MG63 (cell line): ENCODE data around the gene ERC2. TPM values are rescaled to one million over a fixed set of nuclear protein-coding genes. Genes with fewer than 3 reads are reported as not detected.

Experiments
- DNase-seq: peaks from one replicate; pipeline ENCODE4 v3.0.0-alpha.2; 2020
- H3K27me3 ChIP-seq: fragments of 250-450 bp; sonication (Bioruptor Pico); 2 replicates; pipeline ENCODE4 v1.5.1; 2020; ENCODE audit warnings: mild to moderate bottlenecking, moderate library complexity
- H3K36me3 ChIP-seq: fragments of 250-450 bp; sonication (Bioruptor Pico); 2 replicates; pipeline ENCODE4 v1.5.1; 2020; ENCODE audit warnings: mild to moderate bottlenecking, moderate library complexity
- H3K4me3 ChIP-seq: fragments of 250-450 bp; sonication (Bioruptor Pico); 2 replicates; pipeline ENCODE4 v1.5.1; 2020; ENCODE audit warnings: mild to moderate bottlenecking, moderate library complexity
- H3K9me3 ChIP-seq: fragments of 250-450 bp; sonication (Bioruptor Pico); 2 replicates; pipeline ENCODE4 v1.5.1; 2020; ENCODE audit warnings: mild to moderate bottlenecking, moderate library complexity
- total RNA-seq: library from RNA; depleted of rRNA; stranded (reverse); fragments of >200 nt; shearing (Covaris generic); gene quantifications from 2 replicates; pipeline ENCODE4 v1.2.3, GENCODE V29; 2014; ENCODE audit warnings: low replicate concordance

Gene ERC2
- total RNA-seq, 1 experiment from 2014 or later, result not detected

GRCh38 chr3:56147354-56147753 is 320.9 kb downstream of the ERC2 start:
- no peaks in the 10 kb centered on the region for H3K27me3 ChIP-seq
- no peaks in the 10 kb centered on the region for H3K36me3 ChIP-seq
- H3K4me3 ChIP-seq, result no peak overlapping the region
- H3K9me3 ChIP-seq, result no peaks in the 10 kb centered on the region
- DNase-seq, result no peak

- no peaks in the 10 kb centered on the region for H3K36me3 ChIP-seq
- no peaks in the 10 kb centered on the region for H3K9me3 ChIP-seq
- no peak overlapping the region for H3K4me3 ChIP-seq
- no peaks in the 10 kb centered on the region for H3K27me3 ChIP-seq
- DNase-seq, result no peak
These were observed 322.9 kb downstream of the ERC2 start for GRCh38 chr3:56145410-56145809.

GRCh38 chr3:56144805-56145204 is 323.5 kb downstream of the ERC2 start:
- H3K9me3 ChIP-seq, result no peaks in the 10 kb centered on the region
- no peaks in the 10 kb centered on the region for H3K36me3 ChIP-seq
- no peaks in the 10 kb centered on the region for H3K27me3 ChIP-seq
- no peak for DNase-seq
- H3K4me3 ChIP-seq, result no peak overlapping the region

- DNase-seq, result peak; percentile 22
- Histone ChIP-seq H3K9me3 (no peaks in the 10 kb centered on the region), H3K36me3 (no peaks in the 10 kb centered on the region)
These were observed 330.9 kb downstream of the ERC2 start for GRCh38 chr3:56137415-56137814.

GRCh38 chr3:56136514-56136913 is 331.8 kb downstream of the ERC2 start:
- Histone ChIP-seq H3K36me3 (no peaks in the 10 kb centered on the region), H3K27me3 (no peaks in the 10 kb centered on the region), H3K9me3 (no peaks in the 10 kb centered on the region), H3K4me3 (no peak overlapping the region)
- no peak for DNase-seq

More at GRCh38 chr3:56137415-56137814, 330.9 kb downstream of the ERC2 start:
- H3K27me3 ChIP-seq, result no peaks in the 10 kb centered on the region
- no peak overlapping the region for H3K4me3 ChIP-seq

- Histone ChIP-seq H3K4me3 (no peak overlapping the region), H3K27me3 (no peaks in the 10 kb centered on the region), H3K36me3 (no peaks in the 10 kb centered on the region), H3K9me3 (no peaks in the 10 kb centered on the region)
- DNase-seq, result peak; percentile 38
These were observed 332.3 kb downstream of the ERC2 start for GRCh38 chr3:56135941-56136340.

GRCh38 chr3:56133423-56133822 is 334.8 kb downstream of the ERC2 start:
- no peaks in the 10 kb centered on the region for H3K27me3 ChIP-seq
- no peaks in the 10 kb centered on the region for H3K9me3 ChIP-seq
- no peaks in the 10 kb centered on the region for H3K36me3 ChIP-seq
- H3K4me3 ChIP-seq, result no peak overlapping the region
- DNase-seq, result no peak

GRCh38 chr3:56132762-56133161 is 335.5 kb downstream of the ERC2 start:
- H3K27me3 ChIP-seq, result no peaks in the 10 kb centered on the region
- no peaks in the 10 kb centered on the region for H3K36me3 ChIP-seq
- no peaks in the 10 kb centered on the region for H3K9me3 ChIP-seq
- H3K4me3 ChIP-seq, result no peak overlapping the region
- DNase-seq, result no peak

GRCh38 chr3:56131974-56132590 is 336.2 kb downstream of the ERC2 start:
- H3K9me3 ChIP-seq, result no peaks in the 10 kb centered on the region
- peak; percentile 64 for DNase-seq

GRCh38 chr3:56130036-56130435 is 338.2 kb downstream of the ERC2 start:
- no peak overlapping the region for H3K4me3 ChIP-seq
- no peaks in the 10 kb centered on the region for H3K9me3 ChIP-seq
- H3K36me3 ChIP-seq, result no peaks in the 10 kb centered on the region
- DNase-seq, result no peak
- H3K27me3 ChIP-seq, result no peaks in the 10 kb centered on the region

More at GRCh38 chr3:56131974-56132590, 336.2 kb downstream of the ERC2 start:
- Histone ChIP-seq H3K27me3 (no peaks in the 10 kb centered on the region), H3K36me3 (no peaks in the 10 kb centered on the region), H3K4me3 (no peak overlapping the region)

GRCh38 chr3:56126632-56127031 is 341.6 kb downstream of the ERC2 start:
- no peak for DNase-seq
- Histone ChIP-seq H3K36me3 (no peaks in the 10 kb centered on the region), H3K4me3 (no peak overlapping the region), H3K9me3 (no peaks in the 10 kb centered on the region), H3K27me3 (no peaks in the 10 kb centered on the region)

- no peaks in the 10 kb centered on the region for H3K27me3 ChIP-seq
- DNase-seq, result peak; percentile 57
- H3K36me3 ChIP-seq, result no peaks in the 10 kb centered on the region
- H3K9me3 ChIP-seq, result no peaks in the 10 kb centered on the region
- H3K4me3 ChIP-seq, result no peak overlapping the region
These were observed 342.8 kb downstream of the ERC2 start for GRCh38 chr3:56125358-56126005.

GRCh38 chr3:56124546-56124945 is 343.7 kb downstream of the ERC2 start:
- H3K27me3 ChIP-seq, result no peaks in the 10 kb centered on the region
- no peak overlapping the region for H3K4me3 ChIP-seq
- no peaks in the 10 kb centered on the region for H3K9me3 ChIP-seq
- H3K36me3 ChIP-seq, result no peaks in the 10 kb centered on the region
- no peak for DNase-seq

GRCh38 chr3:56123487-56123886 is 344.8 kb downstream of the ERC2 start:
- no peak for DNase-seq
- Histone ChIP-seq H3K9me3 (no peaks in the 10 kb centered on the region), H3K4me3 (no peak overlapping the region), H3K27me3 (no peaks in the 10 kb centered on the region), H3K36me3 (no peaks in the 10 kb centered on the region)

- Histone ChIP-seq H3K4me3 (no peak overlapping the region), H3K9me3 (no peaks in the 10 kb centered on the region), H3K36me3 (no peaks in the 10 kb centered on the region), H3K27me3 (no peaks in the 10 kb centered on the region)
- DNase-seq, result no peak
These were observed 345.4 kb downstream of the ERC2 start for GRCh38 chr3:56122911-56123310.

GRCh38 chr3:56121716-56122115 is 346.6 kb downstream of the ERC2 start:
- Histone ChIP-seq H3K4me3 (no peak overlapping the region), H3K36me3 (no peaks in the 10 kb centered on the region), H3K9me3 (no peaks in the 10 kb centered on the region), H3K27me3 (no peaks in the 10 kb centered on the region)
- no peak for DNase-seq

- peak; percentile 49 for DNase-seq
- no peaks in the 10 kb centered on the region for H3K27me3 ChIP-seq
- H3K9me3 ChIP-seq, result no peaks in the 10 kb centered on the region; the same call in 1 of the 2 replicates
- no peaks in the 10 kb centered on the region for H3K36me3 ChIP-seq
- no peak overlapping the region for H3K4me3 ChIP-seq
These were observed 348.5 kb downstream of the ERC2 start for GRCh38 chr3:56119575-56120349.
